Cardiac septum (tissue), 1 donor: ENCODE measurements around the gene DRC7. TPM values are rescaled to one million over a fixed set of nuclear protein-coding genes. Genes with fewer than 3 reads are reported as not detected.

Experiments
- DNase-seq: peaks from one replicate; pipeline ENCODE4 v3.0.0-alpha.2; 2020; ENCODE audit warnings: low spot score
- intact Hi-C: fragments of 100-400 bp; cut with DNase I; formaldehyde crosslinking; loops from one replicate; pipeline ENCODE4 v1.14.0; 2022
- total RNA-seq: library from RNA; stranded (reverse); fragmentation: NEBNext Ultra II Directional; extraction: Animal tissue kit (Norgen Biotek cat#: 25700); gene quantifications from one replicate; pipeline ENCODE4 v1.2.1, GENCODE V29; 2021
- donor health status: DM: no; HTN: no; CAD: no.

Gene DRC7
- total RNA-seq, 1 donor from 2014 or later = not detected

GRCh38 chr16:57672824-57673223 lies 21.8 kb upstream of the DRC7 start:
- intact Hi-C loops = no loop called here
- DNase-seq = no peak

GRCh38 chr16:57675741-57676551 lies 18.7 kb upstream of the DRC7 start:
- intact Hi-C loops = no loop called here
- no peak for DNase-seq

DNA sequence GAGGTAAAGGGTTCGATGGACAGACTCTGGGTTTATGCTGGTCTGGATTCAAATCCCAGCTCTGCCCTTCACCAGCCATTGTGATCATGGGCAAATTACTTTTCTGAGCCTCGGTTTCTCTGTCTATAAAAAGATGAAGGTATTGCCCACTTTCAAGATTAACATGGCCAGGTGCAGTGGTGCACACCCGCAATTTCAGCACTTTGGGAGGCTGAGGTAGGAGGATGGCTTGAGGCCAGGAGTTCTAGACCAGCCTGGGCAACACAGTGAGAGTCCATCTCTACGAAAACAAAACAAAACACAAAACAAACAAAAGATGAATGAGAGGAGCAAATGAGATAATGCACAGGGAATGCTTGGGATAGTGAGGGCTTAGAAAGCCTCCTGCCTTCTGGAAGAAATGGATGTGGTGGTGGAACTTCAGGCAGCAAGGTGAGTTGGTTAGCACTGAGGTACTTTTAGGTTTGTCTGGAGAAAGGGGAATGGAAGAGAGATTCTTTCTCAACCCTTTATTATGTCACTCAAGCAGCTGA lies 18.0 kb upstream of the DRC7 start:
- intact Hi-C loops = no loop called here
- DNase-seq = no peak

GRCh38 chr16:57677622-57678369 lies 16.8 kb upstream of the DRC7 start:
- intact Hi-C loops = no loop called here
- DNase-seq = no peak

DNA sequence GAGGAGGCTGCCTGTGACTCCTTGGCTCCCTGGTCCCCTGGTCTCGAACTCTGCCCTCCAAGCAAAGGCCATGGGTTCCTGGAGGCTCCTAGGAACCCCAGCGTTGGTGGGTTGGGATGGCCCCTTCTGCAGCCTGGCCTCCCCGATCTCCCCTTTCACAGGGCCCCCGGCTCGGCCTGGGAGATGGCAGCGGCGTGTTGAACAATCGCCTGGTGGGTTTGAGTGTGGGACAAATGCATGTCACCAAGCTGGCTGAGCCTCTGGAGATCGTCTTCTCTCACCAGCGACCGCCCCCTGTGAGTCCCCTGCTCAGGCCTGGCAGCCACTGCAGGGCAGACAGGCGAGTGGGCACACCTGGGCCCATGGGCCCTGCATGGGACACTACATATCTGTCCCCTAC lies 15.6 kb upstream of the DRC7 start:
- DNase-seq = no peak
- intact Hi-C loops = no loop called here

GRCh38 chr16:57679767-57680482 lies 14.7 kb upstream of the DRC7 start:
- intact Hi-C loops = no loop called here
- DNase-seq = no peak

DNA sequence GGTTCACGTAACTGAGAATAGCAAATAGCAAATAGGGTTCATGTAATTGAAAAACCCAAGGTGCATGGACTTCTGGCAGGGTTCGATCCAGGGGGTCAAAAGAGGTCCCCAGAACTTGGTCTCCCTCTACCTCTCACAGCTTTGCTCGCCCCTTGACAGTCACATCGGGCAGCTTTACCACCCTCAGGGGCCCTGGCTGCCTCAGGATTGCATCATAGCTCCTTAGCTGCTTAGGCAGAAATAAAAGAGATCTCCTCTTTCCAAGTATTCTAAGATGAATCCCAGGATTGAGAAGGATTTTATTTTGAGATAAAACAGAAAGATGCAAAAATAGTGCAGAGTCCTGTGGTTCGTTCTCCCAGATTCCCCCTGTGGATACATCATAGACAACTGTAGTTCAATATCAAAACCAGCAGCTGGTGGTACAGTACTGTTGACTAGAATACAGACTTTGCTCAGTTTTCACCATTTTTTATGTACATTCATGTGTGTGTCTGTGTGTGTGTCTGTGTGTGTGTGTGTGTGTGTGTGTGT lies 13.7 kb upstream of the DRC7 start:
- intact Hi-C loops = no loop called here
- no peak for DNase-seq

- intact Hi-C loops = no loop called here
These were observed 12.5 kb upstream of the DRC7 start for GRCh38 chr16:57681950-57682728.

GRCh38 chr16:57682809-57683635 lies 11.6 kb upstream of the DRC7 start:
- intact Hi-C loops = no loop called here
- DNase-seq = no peak

More at GRCh38 chr16:57681950-57682728, 12.5 kb upstream of the DRC7 start:
- DNase-seq = no peak

GRCh38 chr16:57683636-57684545 lies 10.7 kb upstream of the DRC7 start:
- intact Hi-C loops = no loop called here
- DNase-seq = no peak

DNA sequence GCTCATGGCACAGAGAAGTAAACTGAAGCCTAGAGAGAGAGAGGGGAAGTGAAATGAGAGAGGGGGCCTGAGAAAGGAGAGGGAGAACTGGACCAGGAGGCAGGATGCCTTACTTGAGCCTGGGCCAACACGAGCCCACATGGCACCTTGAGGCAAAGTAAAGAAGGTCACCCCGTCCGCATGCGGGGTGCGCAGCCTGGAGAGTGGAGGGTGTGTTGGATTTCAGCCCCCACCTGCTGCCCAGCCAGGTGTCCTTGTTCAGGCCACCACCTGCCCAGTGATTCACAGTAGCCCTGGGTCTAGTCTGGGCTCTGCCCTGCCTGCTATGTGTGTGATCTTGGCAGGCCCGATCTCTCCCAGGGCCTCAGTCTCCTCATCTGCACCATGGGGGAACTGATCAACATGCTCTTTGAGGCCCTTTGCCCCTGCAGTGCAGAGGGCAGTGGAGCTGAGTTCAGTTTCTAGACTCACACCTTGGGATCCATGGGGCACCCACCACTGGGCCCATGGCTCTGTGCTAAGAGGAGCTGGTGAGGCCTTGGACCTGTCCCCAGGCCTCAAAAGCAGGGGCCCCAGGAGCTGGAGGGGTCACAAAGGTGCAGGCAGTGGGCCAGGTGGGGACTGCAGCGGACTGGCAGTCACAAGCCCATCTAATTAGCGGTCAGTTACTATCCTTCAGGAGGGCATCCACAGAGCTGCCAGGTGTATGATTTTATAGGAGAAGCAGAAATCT lies 9.8 kb upstream of the DRC7 start:
- no peak for DNase-seq
- intact Hi-C loops = no loop called here

DNA sequence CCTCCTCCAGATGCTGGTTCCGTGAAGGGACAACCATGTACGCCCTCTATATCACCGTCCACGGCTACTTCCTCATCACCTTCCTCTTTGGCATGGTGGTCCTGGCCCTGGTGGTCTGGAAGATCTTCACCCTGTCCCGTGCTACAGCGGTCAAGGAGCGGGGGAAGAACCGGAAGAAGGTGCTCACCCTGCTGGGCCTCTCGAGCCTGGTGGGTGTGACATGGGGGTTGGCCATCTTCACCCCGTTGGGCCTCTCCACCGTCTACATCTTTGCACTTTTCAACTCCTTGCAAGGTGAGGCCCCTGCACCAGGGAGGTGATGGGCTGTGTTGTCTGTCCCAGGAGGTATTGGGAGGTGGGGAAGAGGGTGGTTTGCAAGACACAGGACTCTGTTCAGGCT lies 9.0 kb upstream of the DRC7 start:
- no peak for DNase-seq
- intact Hi-C loops = no loop called here

DNA sequence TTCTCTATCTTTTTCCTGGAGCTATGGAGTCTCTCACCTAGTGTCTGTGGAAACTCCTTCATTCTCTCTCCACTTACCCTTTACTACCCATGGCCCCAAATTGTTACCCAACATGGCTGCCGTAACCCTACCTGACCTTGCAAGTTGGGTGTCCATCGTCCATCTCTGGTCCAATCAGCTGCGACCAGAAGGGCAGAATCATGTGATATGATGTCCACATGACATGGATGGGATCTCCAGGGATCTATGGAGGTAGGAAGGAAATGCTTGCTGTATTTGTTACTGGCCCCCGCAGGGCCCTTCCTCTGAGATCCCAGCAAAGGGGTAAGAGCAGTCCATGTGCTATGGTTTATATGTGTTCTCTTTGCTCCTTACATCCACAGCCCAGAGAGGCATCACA lies 8.0 kb upstream of the DRC7 start:
- DNase-seq = no peak
- intact Hi-C loops = no loop called here

DNA sequence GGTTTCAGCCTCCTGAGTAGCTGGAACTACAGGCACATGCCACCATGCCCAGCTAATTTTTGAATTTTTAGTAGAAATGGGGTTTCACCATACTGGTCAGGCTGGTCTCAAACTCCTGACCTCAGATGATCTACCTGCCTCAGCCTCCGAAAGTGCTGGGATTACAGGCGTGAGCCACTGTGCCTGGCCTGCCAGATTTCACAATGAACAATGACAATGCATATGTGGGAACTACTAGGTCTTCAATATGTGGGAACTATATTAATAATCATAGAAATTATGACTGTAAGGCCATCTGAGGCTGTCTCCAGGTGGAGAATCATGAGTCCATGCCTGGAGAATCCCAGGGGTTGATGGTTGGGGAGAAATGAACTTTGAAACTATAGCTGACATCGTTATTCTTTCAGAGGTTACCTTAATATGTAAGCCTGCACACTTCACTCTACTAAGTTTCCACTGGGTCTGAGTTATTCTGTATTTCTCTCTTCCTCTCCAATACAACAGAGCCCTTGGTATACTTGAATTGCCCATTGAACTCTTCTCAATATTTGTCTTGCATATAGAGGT lies 7.2 kb upstream of the DRC7 start:
- DNase-seq = no peak
- intact Hi-C loops = no loop called here

DNA sequence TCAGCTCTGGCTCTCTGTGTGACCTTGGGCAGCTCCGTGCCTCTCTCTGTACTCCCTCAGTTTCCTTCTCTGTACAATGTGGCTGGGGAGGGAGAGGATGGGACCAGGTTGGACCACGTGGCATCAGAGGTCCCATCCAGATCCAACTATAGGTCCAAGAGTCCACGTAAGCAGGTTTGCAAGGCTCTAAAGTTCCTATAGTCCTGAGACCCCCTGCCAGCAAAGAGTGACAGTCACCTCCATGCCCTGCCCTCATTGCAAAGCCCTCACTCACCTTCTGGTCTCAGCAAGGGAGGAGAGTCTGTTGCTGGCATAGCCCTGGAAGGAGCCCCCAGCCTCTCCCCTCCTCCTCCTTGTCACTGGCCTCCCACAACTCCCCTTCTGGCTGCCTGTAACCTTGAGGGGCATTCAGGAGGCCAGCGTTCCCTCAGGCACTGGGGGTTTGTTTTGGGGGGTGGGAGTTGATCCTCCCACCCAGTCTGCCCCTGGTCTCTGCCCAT lies 6.1 kb upstream of the DRC7 start:
- DNase-seq = peak; percentile 47
- intact Hi-C loops = no loop called here
